Vagina (tissue), 2 donors: Measurements from ENCODE around the gene OR10G3.

Source experiments
- POLR2A ChIP-seq, 2 donors: fragments of 450-650 bp; IDR thresholded peaks; one replicate each; pipeline ENCODE4 v1.6.1; 2017; ENCODE audit warnings: antibody characterized with exemption in 2 of 2, mild to moderate bottlenecking in 2 of 2, moderate library complexity in 2 of 2
- POLR2AphosphoS5 ChIP-seq, 2 donors: sonication (generic); formaldehyde crosslinking; IDR thresholded peaks; one replicate each; pipeline ENCODE4 v1.9.0; 2017; ENCODE audit warnings: antibody characterized with exemption in 2 of 2, mild to moderate bottlenecking in 2 of 2, low read depth in 1 of 2; ENCODE audit not compliant: insufficient read depth in 1 of 2
- TF ChIP-seq, protein P1 (sequence below), 3 experiments: fragments of 450-650 bp in 2 of 3; fragments of 200-600 bp in 1 of 3; sonication (generic) in 1 of 3; IDR thresholded peaks; one replicate each; pipeline ENCODE4 v1.5.1; 2017 to 2019; ENCODE audit warnings: antibody characterized with exemption in 3 of 3, mild to moderate bottlenecking in 2 of 3, moderate library complexity in 2 of 3

DNA sequence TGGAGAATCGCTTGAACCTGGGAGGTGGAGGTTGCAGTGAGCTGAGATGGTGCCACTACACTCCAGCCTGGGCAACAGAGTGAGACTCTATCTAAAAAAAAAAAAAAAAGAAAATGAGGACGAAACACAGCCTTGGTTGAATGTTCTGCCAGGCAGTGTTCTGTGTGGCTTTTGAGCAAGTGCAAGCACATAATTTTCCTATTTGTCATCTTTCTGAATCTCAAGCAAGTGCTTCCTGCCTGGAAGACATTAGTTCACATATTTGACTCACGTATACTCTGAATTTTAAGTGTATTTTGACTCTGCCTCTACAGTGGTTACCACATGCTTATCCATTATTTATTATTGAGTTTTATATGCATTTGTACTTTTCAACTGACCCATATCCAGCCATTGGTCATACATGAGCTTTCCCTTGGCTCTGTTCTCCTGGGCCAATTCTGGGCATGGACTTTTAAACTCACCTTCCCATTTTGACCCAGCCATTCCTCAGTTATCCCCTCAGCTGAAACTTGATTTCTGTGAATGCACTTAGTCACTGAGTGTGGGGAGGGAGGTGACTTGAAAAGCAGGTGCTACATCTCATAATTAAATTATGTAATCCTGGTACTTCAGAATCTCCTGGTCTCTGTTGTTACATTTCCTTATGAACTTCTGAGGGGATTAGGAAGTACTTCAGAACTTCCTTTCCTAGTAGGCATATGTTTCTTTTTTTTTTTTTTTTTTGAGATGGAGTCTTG lies 46.8 kb upstream of the OR10G3 start:
- TF ChIP-seq POLR2A (IDR thresholded peaks at IDR 0.05), result no peak
- TF ChIP-seq, protein P1, sequence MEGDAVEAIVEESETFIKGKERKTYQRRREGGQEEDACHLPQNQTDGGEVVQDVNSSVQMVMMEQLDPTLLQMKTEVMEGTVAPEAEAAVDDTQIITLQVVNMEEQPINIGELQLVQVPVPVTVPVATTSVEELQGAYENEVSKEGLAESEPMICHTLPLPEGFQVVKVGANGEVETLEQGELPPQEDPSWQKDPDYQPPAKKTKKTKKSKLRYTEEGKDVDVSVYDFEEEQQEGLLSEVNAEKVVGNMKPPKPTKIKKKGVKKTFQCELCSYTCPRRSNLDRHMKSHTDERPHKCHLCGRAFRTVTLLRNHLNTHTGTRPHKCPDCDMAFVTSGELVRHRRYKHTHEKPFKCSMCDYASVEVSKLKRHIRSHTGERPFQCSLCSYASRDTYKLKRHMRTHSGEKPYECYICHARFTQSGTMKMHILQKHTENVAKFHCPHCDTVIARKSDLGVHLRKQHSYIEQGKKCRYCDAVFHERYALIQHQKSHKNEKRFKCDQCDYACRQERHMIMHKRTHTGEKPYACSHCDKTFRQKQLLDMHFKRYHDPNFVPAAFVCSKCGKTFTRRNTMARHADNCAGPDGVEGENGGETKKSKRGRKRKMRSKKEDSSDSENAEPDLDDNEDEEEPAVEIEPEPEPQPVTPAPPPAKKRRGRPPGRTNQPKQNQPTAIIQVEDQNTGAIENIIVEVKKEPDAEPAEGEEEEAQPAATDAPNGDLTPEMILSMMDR (IDR thresholded peaks at IDR 0.05), result no peak
- TF ChIP-seq POLR2AphosphoS5 (IDR thresholded peaks at IDR 0.05; ENCODE audit: insufficient read depth in 1 of 2, low read depth in 1 of 2), result no peak
